ENCODE data around the gene FBXL22.

FBXL22 gene

GRCh38 chr15:63597038-63597790, at the start of gene FBXL22:
Gene FBXL22 (plus strand): TSS chr15:63597387. CDS start chr15:63597393, 6 bp downstream.
- no peak for DNase-seq (ENCODE audit: low spot score)

- DNase-seq (ENCODE audit: low spot score) = no peak
Observed at GRCh38 chr15:63551400-63551799, 45.8 kb upstream of the FBXL22 start.

GRCh38 chr15:63553388-63553791, 43.8 kb upstream of the FBXL22 start:
- no peak for DNase-seq (ENCODE audit: low spot score)

GRCh38 chr15:63554337-63554927, 42.8 kb upstream of the FBXL22 start:
- DNase-seq (ENCODE audit: low spot score) = no peak

- no peak for DNase-seq (ENCODE audit: low spot score)
Observed at GRCh38 chr15:63555507-63555906, 41.7 kb upstream of the FBXL22 start.

GRCh38 chr15:63556246-63556645, 40.9 kb upstream of the FBXL22 start:
- no peak for DNase-seq (ENCODE audit: low spot score)

- DNase-seq (ENCODE audit: low spot score) = no peak
Observed at GRCh38 chr15:63556736-63557135, 40.5 kb upstream of the FBXL22 start.

GRCh38 chr15:63559753-63560152, 37.4 kb upstream of the FBXL22 start:
- DNase-seq (ENCODE audit: low spot score) = no peak

- no peak for DNase-seq (ENCODE audit: low spot score)
Observed at GRCh38 chr15:63560741-63561448, 36.3 kb upstream of the FBXL22 start.

GRCh38 chr15:63564093-63564492, 33.1 kb upstream of the FBXL22 start:
- no peak for DNase-seq (ENCODE audit: low spot score)

- DNase-seq (ENCODE audit: low spot score) = no peak
Observed at GRCh38 chr15:63565536-63566186, 31.5 kb upstream of the FBXL22 start.

- DNase-seq (ENCODE audit: low spot score) = no peak
Observed at GRCh38 chr15:63572749-63573464, 24.3 kb upstream of the FBXL22 start.

GRCh38 chr15:63573533-63573932, 23.7 kb upstream of the FBXL22 start:
- DNase-seq (ENCODE audit: low spot score) = no peak

GRCh38 chr15:63575312-63575711, 21.9 kb upstream of the FBXL22 start:
- no peak for DNase-seq (ENCODE audit: low spot score)

- no peak for DNase-seq (ENCODE audit: low spot score)
Observed at GRCh38 chr15:63576441-63576840, 20.7 kb upstream of the FBXL22 start.

GRCh38 chr15:63582179-63582578, 15.0 kb upstream of the FBXL22 start:
- DNase-seq (ENCODE audit: low spot score) = no peak

GRCh38 chr15:63582718-63583426, 14.3 kb upstream of the FBXL22 start:
- DNase-seq (ENCODE audit: low spot score) = no peak

GRCh38 chr15:63586790-63587189, 10.4 kb upstream of the FBXL22 start:
- no peak for DNase-seq (ENCODE audit: low spot score)

GRCh38 chr15:63587527-63587926, 9.7 kb upstream of the FBXL22 start:
- DNase-seq (ENCODE audit: low spot score) = no peak

GRCh38 chr15:63588826-63589225, 8.4 kb upstream of the FBXL22 start:
- no peak for DNase-seq (ENCODE audit: low spot score)
